Choroid plexus epithelial cell (primary cell): Measurements from ENCODE around the gene MRPL12.
A peak's percentile ranks its signal among the peaks of the same experiment; 100 is the strongest.

Experiments
- DNase-seq: peaks from one replicate; pipeline ENCODE4 v3.0.0-alpha.2; 2010; ENCODE audit warnings: low read depth
- H3K4me3 ChIP-seq: 2 replicates; pipeline ENCODE4 v1.5.1; 2011; ENCODE audit warnings: low read depth, mild to moderate bottlenecking, control low read depth, low read length, moderate library complexity
- CTCF ChIP-seq: conservative IDR thresholded peaks from 2 replicates; pipeline ENCODE4 v1.5.1; 2011; ENCODE audit warnings: low read depth, mild to moderate bottlenecking, control low read depth, inconsistent platforms, low read length, moderate library complexity

The MRPL12 gene

GRCh38 chr17:81723651-81724209 lies 20.6 kb downstream of the MRPL12 start:
- no peak for DNase-seq
- TF ChIP-seq CTCF = no peak
- H3K4me3 ChIP-seq = no peak overlapping the region

GRCh38 chr17:81725439-81725838 lies 22.3 kb downstream of the MRPL12 start:
- H3K4me3 ChIP-seq = no peak overlapping the region
- TF ChIP-seq CTCF = no peak
- no peak for DNase-seq

- H3K4me3 ChIP-seq = no peak overlapping the region
- no peak for TF ChIP-seq CTCF
- DNase-seq = no peak
Measured at GRCh38 chr17:81726004-81726403, 22.8 kb downstream of the MRPL12 start.

- no peak for TF ChIP-seq CTCF
- H3K4me3 ChIP-seq = no peak overlapping the region
- no peak for DNase-seq
Measured at GRCh38 chr17:81727324-81728031, 24.3 kb downstream of the MRPL12 start.

GRCh38 chr17:81733507-81734404 lies 30.6 kb downstream of the MRPL12 start:
- peak; percentile 71 for DNase-seq
- H3K4me3 ChIP-seq = no peak overlapping the region

More at GRCh38 chr17:81733507-81734404, 30.6 kb downstream of the MRPL12 start:
- TF ChIP-seq CTCF = peak; percentile 85
